AG09309 (cell line): ENCODE data around the gene NAB1.

ENCODE experiments used
- DNase-seq: peaks from one replicate; pipeline ENCODE4 v3.0.0-alpha.2; 2010; ENCODE audit warnings: low read depth
- H3K4me3 ChIP-seq: 2 replicates; pipeline ENCODE4 v1.5.1; 2011; ENCODE audit warnings: mild to moderate bottlenecking, low read depth, low read length, moderate library complexity; ENCODE audit not compliant: control insufficient read depth
- TF ChIP-seq, protein P1 (sequence below): IDR thresholded peaks from 2 replicates; pipeline ENCODE4 v1.5.1; 2011; ENCODE audit warnings: mild to moderate bottlenecking, low read depth, low read length, inconsistent platforms; ENCODE audit not compliant: insufficient read depth, control insufficient read depth; ENCODE audit errors: missing control alignments

NAB1 gene

DNA sequence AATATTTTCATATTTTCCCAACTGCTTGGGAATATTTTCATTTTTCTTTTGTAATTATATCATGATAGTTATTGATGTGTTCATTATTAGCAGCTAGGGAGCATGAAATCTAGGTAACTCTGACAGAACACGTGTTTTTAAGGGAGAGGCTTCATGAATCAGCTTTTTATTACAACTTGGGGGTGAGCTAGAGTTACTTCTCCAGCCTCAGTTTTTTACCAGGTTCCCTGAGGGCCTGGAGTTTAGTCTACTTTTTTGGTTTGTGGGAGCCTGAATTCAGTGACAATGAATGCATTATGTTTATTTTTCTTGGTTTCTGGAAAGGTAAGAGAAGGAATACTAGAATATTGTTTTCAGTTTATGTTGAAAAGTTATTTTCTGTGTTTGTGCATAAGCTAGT is 18.0 kb downstream of the NAB1 start:
- DNase-seq = no peak
- TF ChIP-seq, protein P1, sequence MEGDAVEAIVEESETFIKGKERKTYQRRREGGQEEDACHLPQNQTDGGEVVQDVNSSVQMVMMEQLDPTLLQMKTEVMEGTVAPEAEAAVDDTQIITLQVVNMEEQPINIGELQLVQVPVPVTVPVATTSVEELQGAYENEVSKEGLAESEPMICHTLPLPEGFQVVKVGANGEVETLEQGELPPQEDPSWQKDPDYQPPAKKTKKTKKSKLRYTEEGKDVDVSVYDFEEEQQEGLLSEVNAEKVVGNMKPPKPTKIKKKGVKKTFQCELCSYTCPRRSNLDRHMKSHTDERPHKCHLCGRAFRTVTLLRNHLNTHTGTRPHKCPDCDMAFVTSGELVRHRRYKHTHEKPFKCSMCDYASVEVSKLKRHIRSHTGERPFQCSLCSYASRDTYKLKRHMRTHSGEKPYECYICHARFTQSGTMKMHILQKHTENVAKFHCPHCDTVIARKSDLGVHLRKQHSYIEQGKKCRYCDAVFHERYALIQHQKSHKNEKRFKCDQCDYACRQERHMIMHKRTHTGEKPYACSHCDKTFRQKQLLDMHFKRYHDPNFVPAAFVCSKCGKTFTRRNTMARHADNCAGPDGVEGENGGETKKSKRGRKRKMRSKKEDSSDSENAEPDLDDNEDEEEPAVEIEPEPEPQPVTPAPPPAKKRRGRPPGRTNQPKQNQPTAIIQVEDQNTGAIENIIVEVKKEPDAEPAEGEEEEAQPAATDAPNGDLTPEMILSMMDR = no peak

DNA sequence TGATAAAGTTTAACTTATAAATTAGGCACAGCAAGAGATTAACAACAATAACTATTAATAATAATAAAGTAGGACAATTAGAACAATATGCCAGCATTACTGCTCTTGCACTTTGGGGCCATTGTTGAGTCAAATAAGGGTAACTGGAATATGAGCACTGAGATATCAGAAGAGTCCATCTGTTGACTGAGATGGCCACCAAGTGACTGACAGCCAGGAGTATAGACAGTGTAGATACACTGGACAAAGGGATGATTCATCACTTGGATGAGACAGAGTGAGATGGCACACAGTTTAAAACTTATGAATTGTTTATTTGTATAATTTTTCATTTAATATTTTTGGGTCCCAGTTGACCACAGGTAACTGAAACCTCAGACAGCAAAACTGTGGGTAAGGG is 20.0 kb downstream of the NAB1 start:
- no peak for DNase-seq
- TF ChIP-seq, protein P1 = no peak
- H3K4me3 ChIP-seq = no peak overlapping the region

More for the DNA sequence above, 18.0 kb downstream of the NAB1 start:
- H3K4me3 ChIP-seq = no peak overlapping the region

DNA sequence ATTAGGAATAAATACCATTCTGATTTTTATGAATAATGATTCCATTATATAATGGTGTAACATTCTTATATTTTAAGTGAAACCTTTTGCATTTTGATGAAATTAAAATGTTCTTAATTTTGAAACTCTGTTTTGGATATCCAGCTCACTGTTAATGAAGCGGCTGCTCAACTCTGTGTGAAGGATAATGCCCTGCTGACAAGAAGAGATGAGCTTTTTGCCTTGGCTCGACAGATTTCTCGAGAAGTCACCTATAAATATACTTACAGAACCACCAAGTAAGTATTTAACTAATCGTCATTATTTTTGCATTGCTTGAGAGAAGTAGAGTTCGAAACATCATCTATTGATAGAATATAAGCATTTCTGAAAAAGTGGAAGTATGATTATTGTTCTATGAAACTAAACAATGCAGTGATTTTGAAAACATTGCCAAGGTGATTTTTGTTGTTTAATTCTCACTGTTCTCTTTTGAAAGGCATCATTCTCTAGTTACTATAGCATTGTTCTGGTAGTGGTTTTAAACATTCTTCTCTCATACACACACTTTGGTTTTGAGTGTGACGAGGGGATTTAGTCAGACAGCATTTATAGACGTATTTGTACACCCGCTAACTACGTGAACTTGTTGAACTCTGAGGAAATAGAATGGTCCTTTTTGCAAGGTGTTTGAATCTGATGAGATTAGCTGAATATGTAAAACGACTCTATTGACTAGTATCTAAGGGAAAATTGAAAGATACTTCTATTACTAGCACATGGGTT is 21.5 kb downstream of the NAB1 start:
- H3K4me3 ChIP-seq = no peak overlapping the region
- TF ChIP-seq, protein P1 = no peak
- no peak for DNase-seq

DNA sequence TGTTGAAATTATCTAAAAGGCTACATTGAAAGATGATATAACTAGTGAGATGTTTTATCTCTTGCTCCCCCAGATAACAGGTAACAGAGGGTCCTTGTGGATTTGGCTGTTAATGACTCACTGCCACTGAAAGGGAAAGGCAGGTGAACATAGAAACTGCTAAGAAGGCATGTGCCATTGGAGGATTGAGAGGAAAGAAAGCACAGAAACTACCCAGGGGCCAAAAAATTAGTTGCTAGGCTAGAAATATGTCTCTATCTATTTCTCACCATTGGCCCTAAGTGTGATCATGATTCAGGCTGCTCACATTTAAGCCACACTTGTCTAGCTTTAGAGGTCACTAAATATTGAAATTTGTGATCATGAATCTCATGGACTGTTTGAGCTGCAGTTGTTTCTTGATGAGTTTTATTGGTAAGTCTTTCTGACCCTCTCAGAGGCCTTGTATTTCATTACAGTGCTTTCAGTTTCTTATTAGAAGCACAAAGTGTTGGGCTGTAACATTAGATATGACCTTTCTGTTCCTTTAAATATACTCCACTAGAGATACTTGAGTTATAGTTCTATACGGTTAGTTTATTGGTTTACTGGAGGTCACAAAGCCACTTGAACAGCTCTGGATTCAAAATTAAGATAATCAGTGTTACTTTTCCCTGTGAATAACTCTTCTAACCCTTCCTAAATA is 26.2 kb downstream of the NAB1 start:
- H3K4me3 ChIP-seq = no peak overlapping the region
- TF ChIP-seq, protein P1 = no peak
- DNase-seq = no peak

DNA sequence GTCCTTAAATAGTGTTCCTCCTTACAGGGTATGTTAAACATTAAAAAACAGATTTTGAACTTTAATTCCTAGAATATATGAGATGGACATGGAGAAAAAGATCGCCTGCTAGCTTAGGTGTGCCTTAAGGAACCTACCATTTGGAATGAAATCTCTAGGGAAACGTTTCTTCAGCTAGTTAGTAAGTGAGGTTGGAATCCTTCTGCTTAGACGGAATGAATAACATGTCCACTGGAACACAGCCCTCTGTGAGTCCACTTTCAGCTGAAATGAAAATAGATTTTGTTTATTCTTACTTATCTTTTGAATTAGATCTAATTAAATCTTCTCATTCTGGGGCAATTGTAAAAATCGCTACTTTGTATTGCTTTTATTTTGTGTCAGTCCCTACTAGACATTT is 28.4 kb downstream of the NAB1 start:
- TF ChIP-seq, protein P1 = no peak
- H3K4me3 ChIP-seq = no peak overlapping the region
- DNase-seq = no peak

DNA sequence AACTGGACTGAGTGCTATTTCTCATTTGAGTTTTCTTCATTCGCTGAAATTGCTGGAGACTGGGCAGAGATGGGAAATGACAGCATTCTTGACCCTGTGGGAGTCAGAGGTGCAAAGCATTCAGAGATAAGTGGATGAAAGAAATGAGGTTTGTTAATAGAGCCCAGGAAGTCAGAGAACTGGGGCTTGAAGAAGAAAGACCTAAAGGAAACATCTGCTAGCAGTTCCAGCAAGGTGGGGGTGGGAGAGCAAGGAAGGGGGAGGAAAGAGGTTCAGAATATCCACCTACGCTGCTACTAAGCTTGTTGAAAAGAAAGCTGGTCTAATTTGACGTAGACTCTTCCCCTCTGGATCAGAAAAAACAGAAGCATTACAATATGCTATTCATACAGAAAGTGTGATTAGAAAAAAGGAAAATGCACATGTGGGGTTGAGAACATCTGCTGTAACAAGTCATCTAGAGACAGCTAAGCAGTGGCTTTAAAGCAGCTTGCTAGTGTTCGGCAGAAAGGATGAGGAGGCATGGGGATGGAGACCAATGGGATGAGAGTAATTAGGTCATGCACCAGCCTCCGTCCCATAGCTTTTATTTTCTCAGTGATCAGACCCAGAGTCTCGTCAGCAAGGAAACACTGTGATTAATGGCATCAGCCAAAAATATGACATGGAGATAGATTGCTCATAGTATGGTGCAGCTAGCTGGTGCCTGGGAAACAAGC is 29.7 kb downstream of the NAB1 start:
- no peak overlapping the region for H3K4me3 ChIP-seq
- no peak for DNase-seq
- TF ChIP-seq, protein P1 = no peak
